HG03354 (cell line): ENCODE data around the gene NBDY.

Experiments
- ATAC-seq: cut with Tn5 transposase; IDR thresholded peaks from one replicate; pipeline ENCODE4 v1.9.1; 2021; ENCODE audit warnings: mild to moderate bottlenecking; ENCODE audit not compliant: unreplicated experiment, poor library complexity, severe bottlenecking

Gene NBDY

DNA sequence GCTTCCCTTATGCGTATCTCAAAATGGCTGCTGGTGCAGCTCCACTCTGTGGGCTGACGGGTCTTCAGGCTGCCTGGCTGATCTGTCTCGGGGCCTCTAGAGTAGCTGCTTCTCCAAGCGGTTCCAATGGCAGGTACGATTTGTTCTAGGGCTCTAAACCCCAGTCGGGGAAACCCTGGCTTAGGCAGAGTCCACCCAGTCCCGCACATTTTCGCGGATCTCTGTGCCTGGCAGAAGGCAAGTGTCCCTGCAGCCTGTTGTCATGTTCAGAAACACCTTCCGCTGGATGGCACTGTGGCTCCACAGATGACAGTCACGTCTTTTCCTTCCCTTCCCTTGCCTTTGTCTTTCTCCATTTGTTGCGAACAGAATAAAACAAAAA is 54.4 kb downstream of the NBDY start:
- ATAC-seq: no peak

DNA sequence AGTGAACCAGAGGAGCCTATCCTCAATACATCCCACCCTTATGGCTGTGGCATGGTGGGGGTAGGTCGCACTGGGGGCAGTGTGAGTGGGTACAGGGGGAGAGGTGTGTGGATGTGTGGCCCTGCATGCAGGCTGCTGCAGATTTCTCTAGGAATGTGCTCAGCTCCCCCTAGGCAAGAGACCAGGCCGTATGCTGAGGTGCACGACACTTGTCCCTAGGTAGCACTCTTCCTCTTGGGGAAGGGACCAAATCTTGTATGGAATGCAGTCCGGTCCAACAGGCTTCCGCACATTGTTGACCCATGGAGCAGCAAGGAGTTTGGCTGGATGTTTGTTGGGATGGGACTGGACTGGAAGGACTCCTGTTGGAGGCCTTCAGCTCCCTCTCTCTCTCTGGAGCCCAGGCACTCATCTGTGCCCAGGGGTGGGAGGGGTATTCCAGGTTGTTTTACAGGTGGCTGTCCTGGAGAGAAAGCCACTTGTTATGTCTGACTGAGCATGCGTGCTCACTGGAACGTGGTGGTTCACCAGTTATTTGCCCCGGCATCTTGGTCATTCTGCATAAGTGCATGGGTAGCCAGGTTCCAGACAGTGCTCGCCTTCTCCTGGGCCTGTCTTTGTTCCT is 55.1 kb downstream of the NBDY start:
- ATAC-seq: no peak

DNA sequence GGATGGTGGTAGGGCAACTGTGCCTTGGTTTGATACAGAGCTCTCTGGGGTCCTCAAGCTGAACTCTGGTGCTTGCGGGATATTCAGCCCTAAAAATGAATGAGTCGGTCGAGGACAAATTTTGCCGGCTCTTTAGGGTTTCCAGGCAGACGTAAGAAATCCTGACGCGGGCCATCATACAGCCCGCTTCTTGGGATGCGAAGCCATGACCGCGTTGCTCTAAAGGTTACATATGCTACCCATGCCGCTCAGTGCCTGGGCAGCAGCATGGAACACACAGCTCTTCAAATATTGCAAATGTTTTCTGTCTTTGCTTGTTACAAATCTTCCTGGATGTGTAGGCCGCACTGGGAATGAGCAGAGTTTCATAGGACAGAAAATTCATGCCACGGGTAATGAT is 55.6 kb downstream of the NBDY start:
- ATAC-seq: no peak

DNA sequence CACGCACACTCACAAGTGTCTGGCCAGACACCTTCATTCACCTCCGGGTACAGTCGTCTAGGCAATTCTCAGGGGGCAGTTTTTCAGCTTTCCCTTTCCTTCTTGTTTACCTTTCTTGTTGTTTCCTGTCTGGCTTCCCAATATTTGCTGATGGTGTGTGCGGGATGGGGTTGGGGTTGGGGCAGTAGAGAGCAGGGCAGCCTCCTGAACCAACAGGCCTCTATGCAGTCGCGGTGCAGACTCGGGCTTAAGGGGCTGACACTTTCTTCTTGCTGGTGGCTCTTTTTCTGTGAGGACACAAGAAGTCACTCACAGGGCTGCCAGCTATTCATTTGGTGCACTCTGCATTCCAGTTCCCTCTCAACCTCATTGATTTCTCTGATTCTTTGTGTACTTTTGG is 56.4 kb downstream of the NBDY start:
- no peak for ATAC-seq

DNA sequence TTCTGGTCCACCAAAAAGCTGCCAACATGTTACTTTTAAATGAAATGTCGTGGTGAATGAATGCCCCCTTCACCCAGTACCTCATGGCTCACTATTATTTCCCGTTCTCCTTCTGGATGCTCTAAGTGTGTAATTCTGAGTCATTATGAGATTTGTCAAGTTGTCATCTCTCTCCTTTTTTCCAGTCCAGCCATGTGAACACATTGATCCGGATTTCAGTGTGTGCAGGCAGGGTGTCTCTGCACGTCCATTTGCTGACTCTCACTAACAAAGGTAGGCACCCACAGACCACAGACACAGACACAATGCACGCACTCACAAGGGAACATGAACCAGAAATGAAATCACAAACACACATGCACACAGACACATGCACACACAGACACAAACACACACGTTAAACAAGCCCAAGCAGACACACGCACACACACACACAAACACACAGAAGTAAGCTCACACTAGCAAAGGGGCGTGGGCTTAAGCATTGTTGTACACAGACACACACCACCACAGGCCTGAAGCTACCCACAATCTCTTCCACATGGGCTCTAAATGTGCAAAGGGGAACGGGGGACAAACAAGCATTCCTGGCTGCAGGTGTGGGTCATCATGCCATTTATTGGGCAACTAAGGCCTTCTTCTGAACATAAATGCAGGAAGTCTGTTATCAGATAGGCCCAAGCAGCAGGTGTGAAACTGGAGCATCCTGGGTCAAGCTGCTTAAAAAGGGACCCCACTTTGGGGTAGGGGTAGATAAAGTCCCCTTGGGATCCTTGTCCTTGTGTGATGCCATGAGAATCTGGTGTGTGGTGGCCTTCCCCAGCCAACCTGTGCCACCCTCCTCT is 58.1 kb downstream of the NBDY start:
- no peak for ATAC-seq

DNA sequence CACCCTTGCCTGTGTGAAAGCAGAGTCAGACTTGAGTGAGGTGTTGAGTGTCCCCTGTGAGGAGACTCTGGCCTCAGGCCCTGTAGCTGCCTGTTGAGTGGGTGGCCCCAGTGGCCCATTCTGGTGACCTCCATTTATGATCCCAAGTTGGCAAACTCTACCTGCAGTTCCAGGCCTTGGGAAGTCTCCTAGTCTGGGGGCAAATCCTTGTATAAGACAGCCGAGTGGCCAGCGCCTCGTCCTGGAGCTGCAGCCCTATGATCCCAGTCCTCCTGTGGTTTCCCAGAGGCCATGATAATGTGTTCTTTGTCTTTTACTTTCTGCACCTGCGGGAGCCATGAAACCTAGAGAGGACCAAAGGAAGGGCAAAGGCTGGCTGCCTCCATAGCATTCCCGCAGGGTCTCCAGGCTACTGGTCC is 58.7 kb downstream of the NBDY start:
- ATAC-seq: no peak

DNA sequence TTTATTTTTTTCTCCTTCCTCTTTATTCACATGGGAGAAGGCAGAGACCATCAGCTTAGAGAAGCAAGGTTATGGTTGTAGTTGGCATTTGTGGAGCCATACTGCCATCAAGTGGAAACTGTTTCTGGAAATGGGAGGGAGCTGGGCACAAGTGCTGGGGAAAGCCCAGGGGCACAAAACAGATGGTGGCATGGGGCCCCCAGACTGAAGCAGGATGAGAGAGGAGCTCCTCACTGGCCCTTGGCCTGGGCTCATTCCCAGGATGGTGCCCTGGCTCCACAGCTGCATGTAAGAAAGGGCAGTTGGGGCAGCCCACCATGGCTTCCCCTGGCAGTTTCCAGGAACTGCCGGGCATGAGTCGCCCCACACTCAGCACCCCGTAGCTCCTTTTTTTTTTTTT is 59.2 kb downstream of the NBDY start:
- peak; percentile 28 for ATAC-seq

DNA sequence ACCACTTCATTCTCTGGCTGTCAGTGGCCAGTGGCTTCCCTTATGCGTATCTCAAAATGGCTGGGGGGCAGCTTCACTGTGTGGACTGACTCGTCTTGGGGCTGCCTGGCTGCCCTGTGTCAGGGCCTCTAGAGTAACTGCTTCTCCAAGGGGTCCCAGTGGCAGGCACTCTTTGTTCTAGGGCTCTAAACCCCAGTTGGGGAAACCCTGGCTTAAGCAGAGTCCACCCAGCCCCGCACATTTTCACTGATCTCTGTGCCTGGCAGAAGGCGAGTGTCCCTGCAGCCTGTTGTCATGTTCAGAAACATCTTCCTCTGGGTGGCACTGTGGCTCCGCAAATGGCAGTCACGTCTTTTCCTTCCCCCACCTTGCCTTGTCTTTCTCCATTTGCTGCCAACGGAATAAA is 59.7 kb downstream of the NBDY start:
- ATAC-seq: peak; percentile 71

DNA sequence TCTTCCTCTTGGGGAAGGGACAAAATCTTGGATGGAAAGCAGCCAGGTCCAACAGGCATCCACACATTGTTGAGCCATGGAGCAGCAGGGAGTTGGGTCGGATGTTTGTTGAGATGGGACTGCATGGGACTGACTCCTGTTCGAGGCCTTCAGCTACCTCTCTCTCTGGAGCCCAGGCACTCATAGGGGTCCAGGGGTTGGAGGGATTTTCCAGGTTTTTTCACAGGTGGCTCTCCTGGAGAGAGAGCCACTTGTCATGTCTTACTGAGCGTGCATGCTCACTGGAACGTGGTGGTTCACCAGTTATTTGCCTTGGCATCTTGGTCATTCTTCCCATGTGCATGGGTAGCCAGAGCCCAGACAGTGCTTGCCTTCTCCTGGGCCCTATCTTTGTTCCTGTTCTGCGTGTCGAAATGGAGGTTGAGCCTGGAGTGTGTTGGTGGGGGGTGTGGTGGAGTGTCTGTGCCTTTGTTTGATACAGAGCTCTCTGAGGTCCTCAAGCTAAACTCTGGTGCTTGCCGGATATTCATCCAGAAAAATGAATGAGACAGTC is 60.6 kb downstream of the NBDY start:
- no peak for ATAC-seq

DNA sequence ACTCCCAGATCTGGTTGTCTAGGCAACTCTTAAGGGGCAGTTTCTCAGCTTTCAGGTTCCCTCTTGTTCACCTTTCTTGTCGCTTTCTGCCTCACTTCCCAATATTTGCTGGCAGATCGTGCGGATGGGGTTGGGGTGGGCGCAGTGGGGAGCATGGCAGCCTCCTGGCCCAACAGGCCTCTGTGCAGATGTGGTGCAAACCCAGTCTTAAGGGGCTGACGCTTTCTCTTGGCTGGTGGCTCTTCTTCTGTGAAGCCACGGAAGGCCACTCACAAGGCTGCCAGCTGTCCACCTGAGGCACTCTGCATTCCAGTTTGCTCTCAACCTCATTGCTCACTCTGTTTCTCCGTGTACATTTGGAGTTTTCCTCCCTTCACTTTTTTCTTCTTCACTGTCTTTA is 61.7 kb downstream of the NBDY start:
- ATAC-seq: no peak

DNA sequence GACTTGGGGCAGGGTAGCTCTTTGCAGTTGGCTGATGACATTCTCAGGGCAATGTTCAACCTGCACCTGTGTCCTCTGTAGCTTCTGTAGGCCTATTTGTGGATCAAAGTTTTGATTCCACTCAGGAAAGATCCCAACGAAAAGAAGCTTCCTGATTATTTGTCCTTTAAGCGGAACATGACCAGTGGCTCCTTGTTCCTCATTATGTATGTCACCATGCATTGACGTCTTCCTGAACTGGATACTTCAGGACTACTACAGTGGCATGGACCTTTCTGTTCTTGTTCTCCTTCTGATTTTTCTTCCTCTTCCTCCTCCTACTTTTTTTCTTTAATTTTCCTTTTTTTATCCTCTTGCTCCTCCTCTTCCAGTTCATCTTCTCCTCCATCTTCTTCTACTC is 62.4 kb downstream of the NBDY start:
- ATAC-seq: no peak

DNA sequence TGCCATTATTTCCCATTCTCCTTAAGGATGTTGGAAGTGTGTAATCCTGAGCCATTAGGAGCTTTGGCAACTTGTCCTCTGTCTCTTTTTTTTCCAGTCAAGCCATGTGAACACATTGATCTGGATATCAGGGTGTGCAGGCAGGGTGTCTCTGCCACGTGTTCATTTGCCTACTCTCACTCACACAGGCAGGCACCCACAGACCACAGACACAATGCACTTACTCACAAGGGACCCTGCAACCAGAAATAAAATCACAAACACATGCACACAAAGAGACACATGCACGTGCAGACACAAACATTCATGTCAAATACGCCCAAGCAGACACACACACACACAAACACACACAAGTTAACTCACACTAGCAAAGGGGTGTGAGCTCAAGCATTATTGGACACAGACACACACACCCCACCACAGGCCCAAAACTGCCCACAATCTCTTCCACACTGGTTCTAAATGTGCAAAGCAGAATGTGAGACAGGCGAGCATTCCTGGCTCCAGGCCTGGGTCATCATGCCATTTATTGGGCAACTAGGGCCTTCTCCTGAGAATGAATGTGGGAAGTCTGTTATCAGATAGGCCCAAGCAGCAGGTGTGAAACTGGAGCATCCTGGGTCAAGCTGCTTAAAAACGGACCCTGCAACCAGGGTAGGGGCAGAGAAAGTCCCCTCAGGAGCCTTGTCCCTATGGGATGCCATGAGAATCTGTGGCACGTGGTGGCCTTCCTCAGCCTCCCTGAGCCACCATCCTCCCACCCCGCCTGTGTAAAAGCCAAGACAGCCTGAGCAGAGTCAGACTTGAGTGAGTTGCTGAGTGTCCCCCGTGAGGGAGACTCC is 63.4 kb downstream of the NBDY start:
- ATAC-seq: no peak

DNA sequence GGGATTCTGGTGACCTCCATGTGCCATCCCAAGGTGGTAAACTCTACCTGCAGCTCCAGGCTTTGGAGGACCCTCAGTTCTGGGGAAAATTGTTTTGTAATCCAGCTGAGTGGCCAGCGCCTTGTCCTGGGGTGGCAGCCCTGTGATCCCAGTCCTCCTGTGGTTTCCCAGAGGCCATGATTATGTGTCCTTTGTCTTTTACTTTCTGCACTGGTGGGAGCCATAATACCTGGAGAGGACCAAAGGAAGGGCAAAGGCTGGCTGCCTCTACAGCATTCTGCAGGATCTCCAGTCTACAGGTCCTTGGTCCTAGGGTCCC is 64.0 kb downstream of the NBDY start:
- ATAC-seq: no peak

DNA sequence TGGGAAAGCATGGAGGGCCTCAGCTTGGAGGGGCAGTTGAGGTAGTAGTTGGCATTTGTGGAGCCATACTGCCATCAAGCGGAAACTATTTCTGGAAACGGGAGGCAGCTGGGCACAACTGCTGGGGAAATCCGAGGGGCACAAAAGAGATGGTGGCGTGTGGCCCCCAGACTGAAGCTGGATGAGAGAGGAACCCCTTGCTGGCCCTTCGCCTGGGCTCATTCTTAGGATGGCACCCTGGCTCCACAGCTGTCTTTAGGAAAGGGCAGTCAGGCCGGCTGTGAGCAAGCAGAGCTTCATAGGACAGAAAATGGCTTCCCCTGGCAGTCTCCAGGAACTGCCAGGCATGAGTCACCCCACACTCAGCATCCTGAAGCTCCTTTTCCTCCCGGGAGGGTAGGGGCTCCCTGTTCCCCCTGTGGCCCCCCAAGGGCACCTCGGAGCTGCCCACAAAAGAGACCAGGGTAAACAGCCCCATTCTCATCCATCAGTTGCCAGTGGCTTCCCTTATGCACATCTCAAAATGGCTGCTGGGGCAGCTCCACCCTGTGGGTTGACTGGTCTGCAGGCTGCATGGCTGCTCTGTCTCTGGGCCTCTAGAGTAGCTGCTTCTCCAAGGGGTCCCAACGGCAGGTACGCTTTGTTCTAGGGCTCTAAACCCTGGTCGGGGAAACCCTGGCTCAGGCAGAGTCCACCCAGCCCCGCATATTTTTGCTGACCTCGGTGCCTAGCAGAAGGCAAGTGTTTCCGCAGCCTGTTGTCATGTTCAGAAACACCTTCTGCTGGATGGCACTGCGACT is 64.7 kb downstream of the NBDY start:
- no peak for ATAC-seq

DNA sequence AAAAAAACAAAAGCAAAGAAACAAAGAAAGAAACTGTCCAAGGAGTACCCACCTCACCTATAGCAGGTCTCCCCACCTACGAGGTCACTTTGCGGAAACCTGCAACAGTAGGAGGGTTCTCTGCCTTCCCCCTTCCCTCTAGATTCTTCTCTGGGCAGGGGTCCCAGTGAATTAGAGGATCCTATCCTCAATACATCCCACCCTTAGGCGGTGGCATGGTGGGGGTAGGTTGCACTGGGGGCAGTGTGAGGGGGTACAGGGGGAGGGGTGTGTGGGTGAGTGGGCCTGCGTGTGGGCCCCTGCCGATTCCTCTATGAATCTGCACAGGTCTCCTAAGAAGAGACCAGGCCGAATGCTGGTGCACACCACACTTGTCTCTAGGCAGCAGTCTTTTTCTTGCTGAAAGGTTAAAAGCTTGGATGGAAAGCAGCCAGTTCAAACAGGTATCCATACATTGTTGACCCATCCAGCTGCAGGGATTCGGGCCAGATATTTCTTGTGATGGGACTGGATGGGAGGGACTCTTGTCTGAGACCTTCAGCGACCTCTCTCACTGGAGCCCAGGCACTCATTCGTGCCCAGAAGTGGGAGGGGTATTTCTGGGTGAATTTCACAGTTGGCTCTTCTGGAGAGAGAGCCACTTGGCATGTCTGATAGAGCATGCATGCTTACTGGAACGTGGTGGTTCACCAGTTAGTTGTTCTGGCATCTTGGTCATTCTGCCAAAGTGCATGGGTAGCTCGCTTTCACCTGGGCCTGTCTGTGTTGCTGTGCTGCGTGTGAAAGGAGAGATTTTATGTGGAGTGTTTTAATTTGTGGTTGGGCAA is 65.6 kb downstream of the NBDY start:
- no peak for ATAC-seq

DNA sequence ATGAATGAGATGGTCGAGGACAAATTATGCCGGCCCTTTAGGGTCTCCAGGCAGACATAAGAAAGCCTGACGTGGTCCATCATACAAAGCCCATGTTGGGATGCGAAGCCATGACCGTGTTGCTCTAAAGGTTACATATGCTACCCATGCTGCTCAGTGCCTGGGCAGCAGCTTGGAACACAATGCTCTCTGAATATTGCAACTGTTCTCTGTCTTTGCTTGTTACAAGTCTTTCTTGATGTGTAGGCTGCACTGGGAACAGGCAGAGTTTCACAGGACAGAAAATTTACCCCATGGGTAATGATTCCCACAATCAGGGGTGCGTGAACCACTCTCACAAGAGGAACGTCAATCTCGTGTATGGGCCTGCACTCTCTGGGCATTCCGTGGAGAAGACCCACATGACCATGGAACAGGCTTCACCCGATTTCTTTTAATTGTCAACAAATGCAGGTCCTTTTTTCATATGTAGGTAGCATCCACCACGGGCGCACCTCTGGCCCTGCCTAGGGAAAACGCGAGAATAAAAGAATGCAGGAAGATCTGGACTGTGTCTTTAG is 66.3 kb downstream of the NBDY start:
- ATAC-seq: no peak

DNA sequence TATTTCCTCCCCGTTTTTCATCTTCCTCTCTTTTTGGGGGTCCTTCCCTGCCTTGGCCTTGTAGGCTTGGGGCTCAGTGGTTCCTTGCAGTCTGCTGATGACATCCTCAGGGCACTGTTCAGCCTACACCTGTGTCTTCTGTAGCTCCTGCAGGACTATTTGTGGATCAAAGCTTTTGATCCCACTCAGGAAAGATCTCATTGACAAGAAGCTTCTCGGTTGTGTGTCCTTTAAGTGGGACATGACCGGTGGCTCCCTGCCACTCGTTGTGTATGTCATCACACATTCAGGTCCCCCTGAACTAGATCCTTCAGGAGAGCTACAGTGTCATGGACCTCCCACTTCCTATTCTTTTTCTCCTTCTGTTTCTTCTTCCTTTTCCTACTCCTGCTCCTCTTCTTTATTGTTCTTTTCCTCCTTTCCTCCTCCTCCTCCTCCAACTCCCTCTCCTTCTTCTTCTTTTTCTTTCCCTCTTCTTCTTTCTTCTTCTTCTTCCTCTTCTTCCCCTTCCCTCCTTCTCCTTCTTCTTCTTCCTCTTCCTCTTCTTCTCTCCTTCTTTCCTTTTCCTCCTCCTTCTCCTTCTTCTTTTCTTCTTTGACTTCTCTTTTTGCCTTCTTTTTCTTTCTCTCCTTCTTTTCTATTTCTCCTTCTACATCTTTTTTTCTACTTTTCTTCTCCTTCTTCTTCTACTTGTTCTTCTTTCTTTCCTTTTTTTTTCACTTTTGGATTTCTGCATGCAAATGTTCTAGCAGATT is 67.8 kb downstream of the NBDY start:
- ATAC-seq: no peak
